Sigmoid colon (tissue), 7 donors: ENCODE data around the gene UBTD2. TPM values are rescaled to one million over a fixed set of nuclear protein-coding genes. Genes with fewer than 3 reads are reported as not detected.
"Not testable (repeated sequence)": the region's sequence is repeated elsewhere in the genome, so short reads cannot be mapped to it uniquely, and the experiment has no call there.

ENCODE experiments used
- DNase-seq: peaks from one replicate; pipeline ENCODE4 v3.0.0-alpha.2; 2019
- H3K27ac ChIP-seq, 4 donors: fragments of 200-600 bp; sonication (generic); one replicate each; pipeline ENCODE4 v1.5.1; 2016 to 2019; ENCODE audit warnings: mild to moderate bottlenecking in 1 of 4
- H3K27me3 ChIP-seq, 3 donors: fragments of 200-600 bp; sonication (generic); one replicate each; pipeline ENCODE4 v1.5.1; 2019; ENCODE audit warnings: mild to moderate bottlenecking in 1 of 3
- H3K36me3 ChIP-seq, 4 donors: fragments of 200-600 bp; sonication (generic); one replicate each; pipeline ENCODE4 v1.5.1; 2016 to 2019
- H3K4me1 ChIP-seq, 4 donors: fragments of 200-600 bp; sonication (generic); one replicate each; pipeline ENCODE4 v1.5.1; 2017 to 2019
- H3K4me3 ChIP-seq, 4 donors: fragments of 200-600 bp; sonication (generic); one replicate each; pipeline ENCODE4 v1.5.1; 2017 to 2019; ENCODE audit warnings: mild to moderate bottlenecking in 2 of 4, moderate library complexity in 1 of 4
- H3K9me3 ChIP-seq, 4 donors: fragments of 200-600 bp in 3 of 4; sonication (generic) in 3 of 4; one replicate each; pipeline versions ENCODE4 v1.5.1 to v1.6.1; 2013 to 2019
- EP300 ChIP-seq, 4 donors: sonication (generic); formaldehyde crosslinking; IDR thresholded peaks; one replicate each; pipeline ENCODE4 v1.6.1; 2017; ENCODE audit warnings: antibody characterized with exemption in 4 of 4
- POLR2A ChIP-seq, 2 donors: fragments of 450-650 bp; IDR thresholded peaks; one replicate each; pipeline ENCODE4 v1.6.1; 2016; ENCODE audit warnings: antibody characterized with exemption in 2 of 2, mild to moderate bottlenecking in 2 of 2, moderate library complexity in 2 of 2
- POLR2AphosphoS5 ChIP-seq, 4 donors: sonication (generic); formaldehyde crosslinking; IDR thresholded peaks; one replicate each; pipeline ENCODE4 v1.6.1; 2017; ENCODE audit warnings: antibody characterized with exemption in 4 of 4
- WGBS, 2 donors: extraction: QIAGEN DNeasy Blood & Tissue Kit; methylation state at CpG; one replicate each; pipeline ENCODE4 v1.1.7; 2013; 5-methylcytosine and 5-hydroxymethylcytosine counted together
- intact Hi-C: fragments of 100-400 bp; cut with DNase I; formaldehyde crosslinking; loops from one replicate; pipeline ENCODE4 v1.15.1; 2023
- polyA plus RNA-seq, 3 donors: library from polyadenylated mRNA; stranded (reverse); fragments of 200-250 nt; gene quantifications; one replicate each; pipeline ENCODE4 v1.2.3, GENCODE V29; 2013
- total RNA-seq, 4 donors: library from RNA; depleted of rRNA; stranded (reverse); fragments of >200 nt; gene quantifications; one replicate each; pipeline ENCODE4 v1.1.0, GENCODE V29; 2016
- TF ChIP-seq, protein P1 (sequence below), 4 experiments: fragments of 450-650 bp in 3 of 4; fragments of 200-600 bp in 1 of 4; IDR thresholded peaks; one replicate each; pipeline ENCODE4 v1.5.1; 2016 to 2019; ENCODE audit warnings: antibody characterized with exemption in 4 of 4, mild to moderate bottlenecking in 3 of 4, moderate library complexity in 2 of 4
- donor health status: healthy with polysubstance abuse.
- donor health status: Bipolar disorder and iron deficiency.
- donor health status: healthy.

UBTD2 gene, protein sequence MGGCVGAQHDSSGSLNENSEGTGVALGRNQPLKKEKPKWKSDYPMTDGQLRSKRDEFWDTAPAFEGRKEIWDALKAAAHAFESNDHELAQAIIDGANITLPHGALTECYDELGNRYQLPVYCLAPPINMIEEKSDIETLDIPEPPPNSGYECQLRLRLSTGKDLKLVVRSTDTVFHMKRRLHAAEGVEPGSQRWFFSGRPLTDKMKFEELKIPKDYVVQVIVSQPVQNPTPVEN
- total RNA-seq (10 to 100 TPM; 16.3 to 22.1 (median 19.5) TPM), polyA plus RNA-seq (10 to 100 TPM; 12.1 to 21.0 (median 21.0) TPM)

DNA sequence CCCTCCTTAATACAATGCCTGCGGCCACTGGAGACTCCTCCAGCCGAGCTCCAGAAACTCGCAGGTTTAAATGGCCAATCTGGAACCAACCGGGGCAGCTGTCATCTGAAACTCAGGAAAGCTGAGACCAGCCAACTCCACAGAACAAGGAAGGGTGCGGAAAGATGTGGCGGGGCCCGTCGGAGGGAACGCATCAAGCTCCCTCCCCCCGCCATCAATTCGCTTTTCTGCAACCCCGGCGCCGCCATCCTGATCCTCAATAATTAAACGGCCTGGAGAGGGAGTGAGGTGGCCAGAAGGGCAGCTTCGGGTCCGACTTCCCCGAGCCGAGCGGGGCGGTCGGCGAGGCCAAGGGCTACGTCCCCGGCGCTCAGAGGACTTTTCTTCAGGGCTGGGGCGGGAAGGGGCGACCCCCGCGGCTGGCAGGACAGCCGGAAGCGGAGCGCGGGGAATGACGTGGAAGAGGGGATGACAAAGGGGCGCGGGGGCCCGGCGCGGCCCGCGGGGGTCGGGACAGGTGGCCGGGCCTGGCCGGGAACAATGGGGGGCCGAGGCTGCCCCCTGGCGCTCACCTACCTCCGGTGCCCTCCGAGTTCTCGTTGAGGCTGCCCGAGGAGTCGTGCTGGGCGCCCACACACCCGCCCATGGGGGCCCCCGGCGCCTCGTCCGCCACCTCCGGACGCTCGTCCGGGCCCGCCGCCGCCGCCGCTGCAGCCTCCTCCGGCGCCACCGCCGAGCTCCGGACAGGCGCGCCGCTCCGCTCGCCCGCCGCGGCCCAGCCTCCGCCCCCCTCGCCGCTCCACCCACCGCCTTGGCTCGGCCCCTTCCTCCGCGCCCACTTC lies at the start of gene UBTD2:
Gene UBTD2 (minus strand): TSS at position 745 of the 842 bp plus-strand sequence. CDS start 99 bp downstream, at position 646.
- peaks cover 0 to 30% (median 21%) of the 10 kb centered on the region in 4 donors for H3K4me1 ChIP-seq
- peak within 1 kb of the TSS; percentile 83 to 99 (median 91) for H3K4me3 ChIP-seq
- no peaks in the 10 kb centered on the region for H3K36me3 ChIP-seq
- WGBS, 2 donors, result 1% methylated on average over 87 of the region's 87 CpGs
- DNase-seq, result peak; percentile 90
- no peaks in the 10 kb centered on the region for H3K9me3 ChIP-seq
- TF ChIP-seq POLR2AphosphoS5 (IDR thresholded peaks at IDR 0.05), result peak in 2 of 4 donors; percentile 22 to 24
- TF ChIP-seq, protein P1, sequence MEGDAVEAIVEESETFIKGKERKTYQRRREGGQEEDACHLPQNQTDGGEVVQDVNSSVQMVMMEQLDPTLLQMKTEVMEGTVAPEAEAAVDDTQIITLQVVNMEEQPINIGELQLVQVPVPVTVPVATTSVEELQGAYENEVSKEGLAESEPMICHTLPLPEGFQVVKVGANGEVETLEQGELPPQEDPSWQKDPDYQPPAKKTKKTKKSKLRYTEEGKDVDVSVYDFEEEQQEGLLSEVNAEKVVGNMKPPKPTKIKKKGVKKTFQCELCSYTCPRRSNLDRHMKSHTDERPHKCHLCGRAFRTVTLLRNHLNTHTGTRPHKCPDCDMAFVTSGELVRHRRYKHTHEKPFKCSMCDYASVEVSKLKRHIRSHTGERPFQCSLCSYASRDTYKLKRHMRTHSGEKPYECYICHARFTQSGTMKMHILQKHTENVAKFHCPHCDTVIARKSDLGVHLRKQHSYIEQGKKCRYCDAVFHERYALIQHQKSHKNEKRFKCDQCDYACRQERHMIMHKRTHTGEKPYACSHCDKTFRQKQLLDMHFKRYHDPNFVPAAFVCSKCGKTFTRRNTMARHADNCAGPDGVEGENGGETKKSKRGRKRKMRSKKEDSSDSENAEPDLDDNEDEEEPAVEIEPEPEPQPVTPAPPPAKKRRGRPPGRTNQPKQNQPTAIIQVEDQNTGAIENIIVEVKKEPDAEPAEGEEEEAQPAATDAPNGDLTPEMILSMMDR (IDR thresholded peaks at IDR 0.05), result peak in 2 of 4 experiments; percentile 42 to 49
- peak in 1 of 2 donors; percentile 8 for TF ChIP-seq POLR2A (IDR thresholded peaks at IDR 0.05)
- no peak for TF ChIP-seq EP300 (IDR thresholded peaks at IDR 0.05)
- H3K27me3 ChIP-seq, result no peaks in the 10 kb centered on the region
- intact Hi-C loops, result loop anchor here (5.0 to 10.0 kb wide), 3 partner anchors 169 to 898 kb away; partner anchors contain the start of genes FBXW11, NPM1 and SH3PXD2B
- H3K27ac ChIP-seq, result peak within 1 kb of the TSS; percentile 93 to 96 (median 94)

DNA sequence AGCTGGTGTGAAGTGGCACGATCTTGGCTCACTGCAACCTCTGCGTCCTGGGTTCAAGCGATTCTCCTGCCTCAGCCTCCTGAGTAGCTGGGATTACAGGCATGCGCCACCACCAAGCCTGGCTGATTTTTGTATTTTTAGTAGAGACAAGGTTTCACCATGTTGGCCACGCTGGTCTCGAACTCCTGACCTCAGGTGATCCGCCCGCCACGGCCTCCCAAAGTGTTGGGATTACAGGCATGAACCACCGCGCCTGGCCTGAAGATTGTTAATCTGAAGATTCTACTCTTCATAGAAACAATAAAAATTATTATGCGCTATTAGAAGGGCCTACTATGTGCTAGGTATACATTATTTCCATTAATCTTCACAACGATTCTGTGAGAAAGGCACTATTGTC lies 43.3 kb upstream of the UBTD2 start:
- H3K9me3 ChIP-seq, H3K4me1 ChIP-seq: not testable (repeated sequence)

DNA sequence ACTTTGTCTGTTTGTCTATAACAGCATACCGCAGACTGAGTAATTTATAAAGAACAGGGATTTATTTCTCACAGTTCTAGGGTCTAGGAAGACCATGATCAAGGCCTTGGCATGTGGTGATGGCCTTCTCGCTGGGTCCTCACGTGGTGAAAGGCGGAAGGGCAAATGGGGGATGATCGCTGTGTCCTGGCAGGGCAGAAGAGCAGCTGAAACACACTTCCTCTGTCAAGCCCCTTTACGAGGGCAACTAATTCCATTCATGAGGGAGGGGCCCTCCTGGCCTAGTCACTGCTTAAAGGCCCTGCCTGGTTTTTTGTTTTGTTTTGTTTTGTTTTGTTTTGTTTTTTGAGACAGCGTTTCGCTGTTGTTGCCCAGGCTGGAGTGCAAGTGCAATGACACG lies 41.9 kb upstream of the UBTD2 start:
- no peaks in the 10 kb centered on the region for H3K27me3 ChIP-seq
- H3K27ac ChIP-seq, result no peak overlapping the region
- intact Hi-C loops, result no loop called here
- no peak overlapping the region for H3K4me3 ChIP-seq
- peak; percentile 13 for DNase-seq
- TF ChIP-seq EP300 (IDR thresholded peaks at IDR 0.05) (no peak), POLR2AphosphoS5 (IDR thresholded peaks at IDR 0.05) (no peak)
- H3K4me1 ChIP-seq, result no peaks in the 10 kb centered on the region
- 92 to 93% methylated on average over 9 of the region's 9 CpGs for WGBS, 2 donors
- H3K36me3 ChIP-seq, result no peaks in the 10 kb centered on the region
- no peaks in the 10 kb centered on the region for H3K9me3 ChIP-seq

More for the DNA sequence above, 43.3 kb upstream of the UBTD2 start:
- H3K4me3 ChIP-seq, intact Hi-C loops, H3K27ac ChIP-seq, H3K36me3 ChIP-seq, H3K27me3 ChIP-seq, DNase-seq: not testable (repeated sequence)
- WGBS, 2 donors, result 88% methylated on average over 13 of the region's 13 CpGs

DNA sequence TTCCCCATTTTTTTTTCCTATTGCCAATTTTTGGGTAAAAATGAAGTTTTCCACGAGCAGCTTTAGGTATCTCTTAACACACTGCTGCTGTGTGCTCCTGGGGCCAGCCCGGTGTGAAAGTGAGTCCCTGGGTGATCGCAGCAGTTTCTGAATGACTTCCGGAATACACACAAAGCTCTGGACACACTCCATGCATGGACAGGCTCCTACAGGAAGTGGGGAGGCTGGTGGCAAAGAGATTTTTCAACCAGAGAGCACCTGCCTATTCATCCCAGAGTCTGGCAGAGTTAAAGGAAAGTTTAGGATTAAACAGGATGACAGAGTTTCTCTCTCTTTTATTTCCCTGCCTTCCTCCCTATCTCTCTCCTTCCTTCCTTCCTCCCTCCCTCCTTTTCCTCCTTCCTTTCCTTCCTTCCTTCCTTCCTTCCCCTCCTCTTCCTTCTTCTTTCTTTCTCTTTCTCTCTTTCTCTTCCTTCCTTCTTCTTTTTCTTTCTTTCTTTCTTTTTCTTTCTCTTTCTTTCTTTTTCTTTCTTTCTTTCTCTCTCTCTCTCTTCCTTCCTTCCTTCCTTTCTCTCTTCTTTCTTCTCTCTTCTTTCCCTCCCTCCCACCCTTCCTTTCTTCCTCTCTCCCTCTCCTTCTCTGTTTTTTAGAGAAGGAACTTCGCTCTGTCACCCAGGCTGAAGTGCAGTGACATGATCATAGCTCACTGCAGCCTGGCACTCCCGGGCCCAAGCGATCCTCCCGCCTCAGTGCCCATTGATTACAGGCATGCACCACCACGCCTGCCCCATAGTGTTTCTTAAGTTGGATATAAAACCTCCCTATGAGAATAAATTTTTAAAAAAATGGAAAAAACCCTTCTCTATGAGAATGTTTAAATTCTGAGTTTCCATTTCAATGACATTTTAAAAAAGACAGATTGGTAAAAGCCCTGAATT lies 38.7 kb upstream of the UBTD2 start:
- WGBS, 2 donors, result 65 to 76% methylated on average over 9 of the region's 9 CpGs
- no peak overlapping the region for H3K27ac ChIP-seq
- intact Hi-C loops, result no loop called here
- no peaks in the 10 kb centered on the region for H3K9me3 ChIP-seq
- H3K27me3 ChIP-seq, result no peaks in the 10 kb centered on the region
- DNase-seq, result peak; percentile 42
- no peak overlapping the region for H3K4me3 ChIP-seq
- no peaks in the 10 kb centered on the region for H3K4me1 ChIP-seq
- no peaks in the 10 kb centered on the region for H3K36me3 ChIP-seq
- TF ChIP-seq, protein P1 (IDR thresholded peaks at IDR 0.05), result no peak
- TF ChIP-seq POLR2AphosphoS5 (IDR thresholded peaks at IDR 0.05) (no peak), EP300 (IDR thresholded peaks at IDR 0.05) (no peak), POLR2A (IDR thresholded peaks at IDR 0.05) (no peak)

DNA sequence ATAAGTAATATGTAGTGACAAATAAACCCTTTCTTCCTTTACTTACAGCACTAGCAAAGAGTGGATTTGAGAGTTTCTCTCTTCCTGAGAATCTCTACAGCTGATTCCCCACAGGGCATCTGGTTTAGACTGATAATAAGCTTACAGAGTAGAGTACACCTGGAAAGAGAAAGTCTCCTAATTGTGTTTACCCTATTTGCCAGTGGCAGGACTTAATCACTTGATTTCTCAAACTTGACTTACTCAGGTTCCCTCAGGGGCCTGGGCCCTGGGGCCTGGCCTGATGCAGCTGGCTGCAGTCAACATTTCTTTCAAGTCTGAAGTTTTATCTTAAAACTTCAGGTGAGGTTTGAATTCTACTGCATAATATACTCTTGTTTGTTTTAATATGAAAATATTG lies 38.0 kb upstream of the UBTD2 start:
- H3K36me3 ChIP-seq, result no peaks in the 10 kb centered on the region
- intact Hi-C loops, result no loop called here

More for the DNA sequence above, 38.0 kb upstream of the UBTD2 start:
- no peak overlapping the region for H3K4me3 ChIP-seq
- TF ChIP-seq POLR2A (IDR thresholded peaks at IDR 0.05), result no peak
- no peak for TF ChIP-seq POLR2AphosphoS5 (IDR thresholded peaks at IDR 0.05)
- no peak for TF ChIP-seq EP300 (IDR thresholded peaks at IDR 0.05)
- TF ChIP-seq, protein P1 (IDR thresholded peaks at IDR 0.05), result no peak
- H3K27ac ChIP-seq, result no peak overlapping the region
- H3K27me3 ChIP-seq, result no peaks in the 10 kb centered on the region
- H3K4me1 ChIP-seq, result no peaks in the 10 kb centered on the region
- DNase-seq, result no peak
- no peaks in the 10 kb centered on the region for H3K9me3 ChIP-seq
